DMS114 treated with DMSO at 0.1 percent for 48 hours (cell line): ENCODE data around the gene PLCD1.
A peak's percentile ranks its signal among the peaks of the same experiment; 100 is the strongest.

ENCODE experiments used
- DNase-seq: peaks from one replicate; lab custom pipeline; 2025; ENCODE audit not compliant: unreplicated experiment; lab: John Stamatoyannopoulos, UW

The PLCD1 gene

GRCh38 chr3:37968199-37968598, 61.2 kb downstream of the PLCD1 start:
- no peak for DNase-seq

GRCh38 chr3:37967260-37967881, 62.1 kb downstream of the PLCD1 start:
- peak; percentile 30 for DNase-seq

- DNase-seq: no peak
Measured at GRCh38 chr3:37964716-37965115, 64.7 kb downstream of the PLCD1 start.

GRCh38 chr3:37964146-37964545, 65.3 kb downstream of the PLCD1 start:
- DNase-seq: no peak

- no peak for DNase-seq
Measured at GRCh38 chr3:37963635-37964034, 65.8 kb downstream of the PLCD1 start.

GRCh38 chr3:37963016-37963415, 66.4 kb downstream of the PLCD1 start:
- DNase-seq: no peak

GRCh38 chr3:37961622-37962431, 67.6 kb downstream of the PLCD1 start:
- DNase-seq: no peak

- no peak for DNase-seq
Measured at GRCh38 chr3:37957539-37957936, 71.9 kb downstream of the PLCD1 start.
